Measurements from ENCODE around the gene ATF2. TPM values are rescaled to one million over a fixed set of nuclear protein-coding genes. Genes with fewer than 3 reads are reported as not detected.

ATF2 gene
- total and polyA plus RNA-seq, 2 of the 13 experiments (the other 11 are each of a cell fraction or from before 2014, with no cell fraction given): 91.6 to 95.1 TPM

- no peak for TF ChIP-seq LCORL (IDR thresholded peaks at IDR 0.05)
- TF ChIP-seq LCORL (CRISPR knock-in tag; IDR thresholded peaks at IDR 0.05): peak; percentile 83
- TF ChIP-seq HMGXB4 (CRISPR knock-in tag; IDR thresholded peaks at IDR 0.05; ENCODE audit: borderline replicate concordance in 1 of 2, low read depth in 1 of 2): 0 out of 4 replicates have a peak, but pooled peaks of 1 of the 2 experiments have one; percentile 56
- no peak; the same call in 1 of the 2 replicates for TF ChIP-seq ZBTB43 (CRISPR knock-in tag; conservative IDR thresholded peaks at IDR 0.05)
- TF ChIP-seq ZNF609 (CRISPR knock-in tag; IDR thresholded peaks at IDR 0.05; ENCODE audit: borderline replicate concordance): peak; percentile 99
- no peak for TF ChIP-seq NFRKB (IDR thresholded peaks at IDR 0.05)
- TF ChIP-seq ELF3 (CRISPR knock-in tag; IDR thresholded peaks at IDR 0.05): peak; percentile 86
- TF ChIP-seq ZNF446 (CRISPR knock-in tag; IDR thresholded peaks at IDR 0.05): no peak
- 0 out of 2 replicates have a peak, but pooled peaks have one; percentile 58 for TF ChIP-seq RELA (CRISPR knock-in tag; IDR thresholded peaks at IDR 0.05)
- no peak for TF ChIP-seq ZNF616 (CRISPR knock-in tag; IDR thresholded peaks at IDR 0.05; ENCODE audit: low read depth)
- peak; percentile 97 for TF ChIP-seq ZNF749 (CRISPR knock-in tag; IDR thresholded peaks at IDR 0.05; ENCODE audit: borderline replicate concordance)
- no peak for TF ChIP-seq ZNF704 (CRISPR knock-in tag; IDR thresholded peaks at IDR 0.05; ENCODE audit: borderline replicate concordance)
- TF ChIP-seq DPF2 (CRISPR knock-in tag; IDR thresholded peaks at IDR 0.05; ENCODE audit: borderline replicate concordance, low read depth): peak; percentile 100
- TF ChIP-seq ZNF335 (CRISPR knock-in tag; IDR thresholded peaks at IDR 0.05): peak; percentile 89
- 0 out of 2 replicates have a peak, but pooled peaks have one; percentile 60 for TF ChIP-seq ADNP (CRISPR knock-in tag; IDR thresholded peaks at IDR 0.05)
- peak; percentile 83 for TF ChIP-seq ZNF598 (CRISPR knock-in tag; IDR thresholded peaks at IDR 0.05; ENCODE audit: borderline replicate concordance)
- peak; percentile 97 for TF ChIP-seq HHEX (CRISPR knock-in tag; IDR thresholded peaks at IDR 0.05)
- peak; percentile 98; the same call in 1 of the 2 replicates for TF ChIP-seq MBD4 (IDR thresholded peaks at IDR 0.05; ENCODE audit: borderline replicate concordance, low read length)
- peak; percentile 87 for TF ChIP-seq GABPB1 (CRISPR knock-in tag; IDR thresholded peaks at IDR 0.05)
Observed at GRCh38 chr2:175062787-175063585, 105.0 kb downstream of the ATF2 start (continued).

All from HepG2 (cell line).